Fibroblast of upper back skin (primary cell): ENCODE measurements around the gene ATP7A.

Experiments
- DNase-seq: peaks from one replicate; pipeline ENCODE4 v3.0.0-alpha.2; 2013

The ATP7A gene

DNA sequence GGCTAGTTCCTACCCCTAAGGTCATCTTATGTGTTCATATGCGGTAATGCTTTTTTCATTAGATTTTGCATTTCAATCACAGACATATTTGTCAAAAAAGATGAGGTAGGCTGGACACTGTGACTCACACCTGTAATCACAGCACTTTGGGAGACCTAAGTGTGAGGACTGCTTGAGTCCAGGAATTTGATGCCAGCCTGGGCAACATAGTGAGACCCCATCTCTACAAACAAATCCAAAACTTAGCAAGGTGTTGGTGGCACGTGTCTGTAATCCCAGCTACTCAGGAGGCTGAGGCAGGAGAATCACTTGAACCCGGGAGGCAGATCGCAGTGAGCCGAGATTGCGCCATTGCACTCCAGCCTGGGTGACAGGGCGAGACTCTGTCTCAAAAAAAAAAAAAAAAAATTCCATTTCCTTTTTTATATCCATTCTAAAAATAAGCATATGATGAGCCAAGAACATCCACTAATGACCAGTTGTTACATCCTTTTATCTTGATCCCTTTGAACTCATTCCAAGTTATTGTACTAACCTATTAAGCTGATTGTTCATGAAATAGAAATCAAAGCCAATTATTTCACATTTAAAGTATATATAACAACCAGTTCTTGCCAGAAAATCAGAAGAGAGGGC lies 35.5 kb downstream of the ATP7A start:
- no peak for DNase-seq

DNA sequence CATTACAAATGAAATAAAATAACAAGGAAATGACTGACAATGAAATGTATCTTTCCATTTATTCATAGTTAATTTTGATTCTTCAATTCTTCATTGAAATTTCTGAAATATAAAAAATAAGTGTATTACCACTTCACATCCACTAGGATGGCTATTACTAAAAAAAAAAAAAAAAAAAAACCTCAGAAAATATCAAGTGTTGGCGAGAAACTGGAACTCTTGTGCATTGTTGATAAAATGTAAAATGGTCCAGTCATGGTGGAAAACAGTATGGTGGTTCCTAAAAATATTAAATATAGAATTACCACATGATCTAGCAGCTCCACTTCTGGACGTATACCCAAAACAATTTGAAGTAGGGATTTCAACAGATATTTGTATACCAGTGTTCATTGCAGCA lies 36.1 kb downstream of the ATP7A start:
- no peak for DNase-seq

DNA sequence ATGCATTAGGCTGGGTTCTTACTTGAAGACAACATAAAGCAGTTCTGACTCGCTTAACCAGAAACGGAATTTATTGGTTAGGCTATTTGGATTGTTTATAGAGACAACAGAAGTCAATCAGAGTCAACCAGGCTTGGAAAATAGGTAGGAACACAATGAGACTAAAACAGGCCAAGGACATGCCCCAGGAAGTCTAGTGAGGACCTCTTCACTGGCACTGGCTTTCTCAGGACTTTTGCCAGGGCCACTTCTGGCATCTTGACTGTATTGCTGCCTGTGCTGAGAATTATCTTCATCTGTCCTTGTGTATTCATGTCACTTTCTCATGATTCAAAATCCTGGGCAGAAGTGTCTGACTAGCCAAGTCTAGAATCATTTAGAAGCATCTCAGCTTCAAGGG lies 39.3 kb downstream of the ATP7A start:
- DNase-seq, result no peak

DNA sequence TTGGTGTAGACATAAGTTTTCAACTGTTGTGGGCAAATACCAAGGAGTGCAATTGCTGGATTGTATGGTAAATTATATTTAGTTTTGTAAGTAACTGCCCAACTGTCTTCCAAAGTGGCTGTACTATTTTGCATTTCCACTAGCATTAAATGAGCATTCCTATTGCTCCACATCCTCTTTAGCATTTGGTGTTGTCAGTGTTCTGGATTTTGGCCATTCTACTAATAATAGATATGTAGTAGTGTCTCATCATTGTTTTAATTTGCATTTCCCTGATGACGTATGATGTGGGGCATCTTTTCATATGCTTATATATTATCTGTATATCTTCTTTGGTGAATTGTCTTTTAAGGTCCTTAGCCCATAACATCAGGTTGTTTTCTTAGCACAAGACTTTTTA lies 41.7 kb downstream of the ATP7A start:
- DNase-seq, result no peak

DNA sequence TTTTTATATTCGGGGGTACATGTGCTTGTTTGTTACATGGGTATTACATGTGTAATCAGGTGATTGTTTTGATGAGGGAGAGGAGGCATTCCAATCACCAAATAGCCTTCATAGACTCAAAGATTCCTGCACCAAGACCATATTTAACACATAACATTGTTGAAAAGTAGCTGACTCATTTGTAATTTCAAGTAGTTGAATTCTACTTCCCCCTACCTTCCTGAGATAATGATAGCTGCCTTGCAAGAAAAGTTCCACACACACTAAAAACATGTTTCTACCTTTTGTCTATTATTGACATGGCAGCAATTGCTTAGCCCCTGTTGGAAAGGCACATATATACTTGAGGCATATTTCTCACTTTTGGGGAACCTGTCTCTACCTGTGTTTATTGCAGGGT lies 42.8 kb downstream of the ATP7A start:
- no peak for DNase-seq

DNA sequence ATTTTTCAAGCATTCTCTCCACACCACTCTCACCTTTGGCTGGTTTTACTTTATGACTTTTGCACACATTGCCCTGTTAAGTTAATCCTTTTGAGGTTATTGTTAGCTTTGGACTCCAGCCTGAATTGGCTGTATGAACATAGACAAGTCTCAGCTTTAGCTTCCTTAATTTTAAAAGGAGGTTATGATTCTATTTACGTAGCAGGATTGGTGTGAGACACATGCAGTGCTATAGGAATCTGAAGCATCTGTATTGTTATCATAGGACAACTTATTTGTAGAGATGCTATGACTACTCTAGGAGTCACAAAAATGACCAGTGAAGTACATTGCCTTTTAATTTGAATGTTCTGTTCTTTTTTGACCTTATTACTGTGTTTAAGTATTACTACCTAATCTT lies 43.2 kb downstream of the ATP7A start:
- no peak for DNase-seq

DNA sequence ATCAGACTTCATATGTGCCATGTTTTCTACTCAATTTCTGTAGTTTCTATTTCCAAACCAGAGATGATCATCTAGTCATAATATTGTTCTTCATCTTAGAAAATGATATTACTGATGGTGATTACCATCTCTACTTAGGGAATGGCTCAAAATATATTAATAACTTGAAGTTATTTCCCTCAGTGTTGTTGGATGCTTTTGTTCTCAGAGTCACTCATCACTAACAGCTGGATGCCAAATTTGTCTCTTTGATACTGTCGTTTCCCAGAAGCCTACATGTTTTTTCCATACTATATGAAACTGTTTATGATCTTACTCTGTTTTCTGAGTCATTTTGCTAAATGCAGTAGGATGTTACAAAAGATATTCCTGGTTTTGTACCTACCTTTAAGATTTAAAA lies 50.1 kb downstream of the ATP7A start:
- DNase-seq, result no peak

DNA sequence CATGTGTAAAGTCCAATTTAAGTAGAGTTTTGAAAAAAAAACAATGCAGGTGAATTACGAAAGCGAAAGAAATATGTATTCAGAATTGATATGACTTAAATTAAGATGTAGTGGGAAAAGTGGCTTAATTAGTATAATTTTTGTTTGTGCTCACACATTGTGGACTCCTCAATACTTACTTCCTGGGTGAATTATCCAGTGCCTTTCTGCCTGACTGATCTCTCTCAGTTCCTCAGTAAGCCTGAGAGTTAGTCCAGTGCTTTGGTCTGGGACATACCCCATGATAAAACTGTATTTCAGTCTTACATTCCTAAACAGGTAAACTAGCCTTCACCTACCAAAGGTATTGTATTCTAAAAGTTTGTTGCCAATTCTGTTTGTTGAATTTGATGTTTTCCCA lies 50.6 kb downstream of the ATP7A start:
- DNase-seq, result no peak

DNA sequence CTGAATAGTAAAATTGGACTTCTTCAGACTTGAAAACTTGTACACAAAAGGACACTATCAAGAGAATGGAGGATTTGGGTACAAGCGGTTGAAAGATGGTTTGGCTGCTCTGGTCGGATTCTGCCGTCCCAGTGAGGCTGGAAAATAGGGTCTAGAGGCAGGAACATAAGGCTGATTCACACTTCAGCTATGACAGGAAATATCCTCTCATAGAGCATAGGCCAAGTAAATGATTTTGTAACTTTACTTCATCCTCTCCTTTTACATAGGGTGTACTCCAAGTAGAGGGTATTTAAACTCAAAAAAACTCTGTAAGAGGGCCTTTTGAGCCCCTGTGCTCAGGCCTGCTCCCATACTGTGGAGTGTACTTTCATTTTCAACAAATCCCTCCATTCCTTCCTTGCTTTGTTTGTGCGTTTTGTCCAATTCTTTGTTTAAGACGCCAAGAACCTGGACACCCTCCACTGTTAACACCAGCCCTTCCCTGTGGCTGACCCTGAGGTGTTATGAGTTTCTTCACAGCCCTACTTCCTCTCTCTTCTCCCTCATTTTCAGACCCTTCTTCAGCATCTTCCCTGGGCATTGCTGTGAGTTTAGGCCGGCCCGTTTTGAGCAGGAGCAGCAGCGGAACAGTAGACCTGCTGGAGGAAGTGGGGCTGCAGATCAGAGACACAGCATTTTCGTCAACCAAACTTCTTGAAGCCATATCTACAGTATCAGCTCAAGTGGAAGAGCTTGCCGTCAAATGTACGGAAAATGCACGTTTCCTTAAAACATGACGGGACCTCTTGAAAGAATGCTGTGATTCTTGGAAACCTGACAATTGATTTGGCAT lies 51.8 kb downstream of the ATP7A start:
- DNase-seq, result no peak

DNA sequence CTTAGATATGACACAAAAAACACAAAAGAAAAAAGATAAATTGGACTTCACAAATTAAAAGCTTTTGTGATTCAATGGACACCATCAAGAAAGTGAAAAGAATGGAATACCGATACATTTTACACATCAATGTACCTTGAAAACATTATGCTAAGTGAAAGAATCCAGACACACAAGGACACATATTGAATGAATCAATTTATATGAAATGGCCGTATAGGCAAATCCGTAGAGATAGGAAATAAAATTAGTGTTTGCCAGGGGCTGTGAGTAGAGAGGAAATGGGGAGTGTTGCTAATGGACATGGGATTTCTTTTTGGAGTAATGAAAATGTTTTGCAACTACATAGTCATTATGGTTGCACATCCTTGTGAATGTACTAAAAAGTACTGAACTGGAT lies 55.9 kb downstream of the ATP7A start:
- DNase-seq, result no peak

DNA sequence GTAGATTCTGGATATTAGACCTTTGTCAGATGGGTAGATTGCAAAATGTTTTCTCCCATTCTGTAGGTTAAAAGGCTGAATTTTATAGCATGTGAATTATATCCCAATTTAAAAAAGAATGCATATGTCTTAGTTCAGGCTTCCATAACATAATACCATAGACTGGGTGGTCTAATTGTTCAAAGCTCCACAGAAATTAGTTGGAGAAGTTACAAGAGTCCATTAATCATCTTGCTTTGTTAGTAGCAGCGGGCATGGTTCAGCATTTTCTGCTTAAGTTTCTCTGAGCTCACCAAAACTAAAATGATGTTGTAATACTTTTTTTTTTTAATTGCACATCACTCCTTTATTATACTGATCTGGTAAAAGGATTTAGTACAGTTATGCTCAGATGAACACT lies 57.1 kb downstream of the ATP7A start:
- peak; percentile 11 for DNase-seq

DNA sequence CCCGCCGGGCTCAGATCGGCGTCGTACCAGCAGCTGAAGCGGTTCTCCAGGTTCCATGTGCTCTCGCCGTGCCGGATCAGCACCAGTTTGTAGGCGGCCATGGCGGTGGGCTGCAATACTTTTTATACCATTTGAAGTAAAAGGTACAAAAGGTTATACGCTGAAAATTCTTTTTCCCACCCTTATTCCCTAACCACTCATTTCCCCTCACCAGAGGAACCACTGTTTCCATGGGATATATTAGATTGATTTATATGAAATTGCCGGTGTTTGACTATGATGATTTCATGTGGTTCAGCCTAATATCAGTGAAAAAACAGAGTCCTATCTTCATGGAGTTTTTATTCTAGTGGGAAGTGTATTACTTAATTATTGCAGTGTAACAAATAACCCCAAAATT lies 59.0 kb downstream of the ATP7A start, which contains the start of gene PGAM4:
Gene PGAM4 (minus strand): TSS at position 101 of the 400 bp plus-strand sequence. CDS start 0 bp downstream, at position 101.
- no peak for DNase-seq

DNA sequence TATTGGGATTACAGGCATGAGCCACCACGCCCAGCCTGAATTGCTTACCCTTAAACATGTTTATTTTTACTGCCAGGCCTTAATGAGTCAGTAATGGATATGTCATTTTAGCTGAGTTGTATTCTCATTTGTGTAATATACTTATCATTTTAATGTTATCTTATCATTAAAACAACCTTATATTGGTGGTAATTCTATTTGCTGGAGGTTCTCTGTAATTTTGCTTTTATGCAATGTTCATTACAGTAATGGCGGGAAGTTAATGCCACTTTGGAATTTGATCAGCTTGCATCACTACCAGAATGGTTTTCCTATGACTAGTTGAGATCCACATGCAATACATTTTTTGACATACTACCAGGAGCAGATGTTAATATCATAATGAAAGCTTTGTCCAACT lies 65.3 kb downstream of the ATP7A start:
- no peak for DNase-seq

DNA sequence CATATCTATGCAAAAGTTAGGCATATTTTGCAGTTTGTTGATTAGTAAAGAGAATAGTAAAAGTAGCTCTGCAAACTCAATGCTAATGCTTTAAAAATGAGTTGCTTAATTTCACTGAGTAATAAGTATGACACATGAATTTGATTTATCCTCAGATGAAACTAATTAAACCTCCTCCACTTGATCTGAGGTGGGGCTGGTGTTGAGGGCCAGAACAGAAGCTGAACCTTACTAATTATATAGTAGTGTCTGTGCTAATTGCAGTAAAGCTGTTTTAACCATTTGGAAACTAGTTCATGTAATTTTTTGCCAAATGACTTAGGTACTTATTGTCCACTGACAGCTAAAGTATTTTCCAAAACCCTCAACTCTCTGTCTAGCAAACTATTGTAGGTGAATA lies 66.6 kb downstream of the ATP7A start:
- DNase-seq, result no peak

DNA sequence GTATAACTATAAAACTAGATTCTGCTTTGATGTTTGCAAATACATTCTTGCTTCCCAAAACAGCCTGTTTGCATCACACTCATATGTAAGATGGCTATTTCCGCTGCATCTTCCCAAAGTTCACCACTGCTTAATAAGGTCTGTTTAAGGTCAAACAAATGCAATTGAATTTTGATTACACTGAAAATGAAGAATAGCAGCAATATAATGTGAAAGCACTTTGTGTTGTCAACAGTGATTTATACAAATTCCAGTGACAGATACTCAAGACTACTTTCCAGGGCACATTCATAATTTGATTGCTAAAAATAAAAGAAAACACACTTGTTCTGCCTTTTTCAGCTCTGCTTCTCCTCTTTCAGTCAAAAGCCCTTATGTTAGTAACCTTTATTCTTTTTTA lies 67.0 kb downstream of the ATP7A start:
- no peak for DNase-seq

DNA sequence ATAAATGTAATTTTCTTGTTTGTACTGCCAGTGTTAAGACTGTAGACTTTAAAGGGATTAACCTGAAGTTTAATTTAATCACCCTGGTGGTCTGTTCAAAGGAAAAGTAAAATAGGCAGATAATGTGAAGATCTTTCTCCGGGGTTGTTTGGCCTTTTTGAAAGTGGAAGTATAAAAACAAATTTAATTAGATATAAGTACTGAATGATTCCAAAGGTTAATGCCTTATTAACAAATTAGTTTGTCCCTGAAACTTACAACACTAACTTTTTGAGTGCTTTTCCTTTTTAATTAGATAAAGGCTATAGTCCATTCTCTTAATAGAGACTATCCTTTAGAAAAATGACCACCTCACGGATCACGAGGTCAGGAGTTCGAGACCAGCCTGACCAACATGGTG lies 69.4 kb downstream of the ATP7A start:
- no peak for DNase-seq

DNA sequence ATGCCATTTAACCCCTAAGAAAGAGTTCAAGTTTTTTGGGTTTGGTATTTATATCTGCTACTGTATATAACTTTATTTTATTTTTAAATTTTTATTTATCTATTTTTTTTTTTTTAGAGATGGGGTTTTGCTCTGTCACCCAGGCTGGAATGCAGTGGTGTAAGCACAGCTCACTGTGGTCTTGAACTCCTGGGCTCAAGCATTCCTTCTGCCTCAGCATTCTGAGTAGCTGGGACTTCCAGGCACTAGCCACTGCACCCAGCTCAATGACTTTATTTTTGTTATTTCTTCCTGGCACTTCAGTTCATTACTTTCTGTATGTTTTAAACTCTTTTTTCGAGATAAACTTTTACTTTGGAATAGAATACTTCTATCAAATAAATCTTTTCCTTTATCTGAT lies 101.4 kb downstream of the ATP7A start:
- DNase-seq, result no peak

DNA sequence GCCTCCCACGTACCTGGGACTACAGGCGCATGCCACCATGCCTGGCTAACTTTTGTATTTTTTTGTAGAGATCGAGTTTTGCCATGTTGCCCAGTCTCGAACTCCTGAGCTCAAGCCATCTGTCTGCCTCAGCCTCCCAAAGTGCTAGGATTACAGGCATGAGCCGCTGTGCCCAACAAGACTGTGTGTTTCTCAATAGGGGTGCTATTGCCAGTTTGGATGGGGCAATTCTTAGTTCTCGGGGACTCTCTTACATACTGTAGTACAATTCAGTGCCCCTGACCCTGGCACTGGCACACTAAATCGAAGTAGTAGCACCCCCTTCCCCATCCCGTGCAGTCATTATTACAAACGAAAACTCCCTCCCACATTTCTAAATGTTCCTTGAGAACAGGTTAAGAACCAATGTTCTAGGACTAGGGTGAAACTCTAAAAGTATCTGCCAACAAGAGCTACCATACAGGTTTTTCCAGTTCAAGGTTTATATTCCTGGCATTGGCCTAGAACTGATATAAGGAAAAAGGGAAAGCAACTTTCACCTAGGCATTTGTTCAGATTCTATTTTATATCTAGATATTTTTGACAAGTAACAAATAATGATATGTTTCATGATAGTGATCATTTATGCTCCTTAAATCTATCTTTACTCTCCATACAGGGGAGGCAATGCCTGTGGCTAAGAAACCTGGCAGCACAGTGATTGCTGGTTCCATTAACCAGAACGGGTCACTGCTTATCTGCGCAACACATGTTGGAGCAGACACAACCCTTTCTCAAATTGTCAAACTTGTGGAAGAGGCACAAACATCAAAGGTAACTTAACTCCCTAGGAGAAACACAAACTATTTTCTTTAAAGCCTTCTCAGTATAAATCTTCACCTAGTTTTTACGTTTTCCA lies 109.3 kb downstream of the ATP7A start:
- no peak for DNase-seq

DNA sequence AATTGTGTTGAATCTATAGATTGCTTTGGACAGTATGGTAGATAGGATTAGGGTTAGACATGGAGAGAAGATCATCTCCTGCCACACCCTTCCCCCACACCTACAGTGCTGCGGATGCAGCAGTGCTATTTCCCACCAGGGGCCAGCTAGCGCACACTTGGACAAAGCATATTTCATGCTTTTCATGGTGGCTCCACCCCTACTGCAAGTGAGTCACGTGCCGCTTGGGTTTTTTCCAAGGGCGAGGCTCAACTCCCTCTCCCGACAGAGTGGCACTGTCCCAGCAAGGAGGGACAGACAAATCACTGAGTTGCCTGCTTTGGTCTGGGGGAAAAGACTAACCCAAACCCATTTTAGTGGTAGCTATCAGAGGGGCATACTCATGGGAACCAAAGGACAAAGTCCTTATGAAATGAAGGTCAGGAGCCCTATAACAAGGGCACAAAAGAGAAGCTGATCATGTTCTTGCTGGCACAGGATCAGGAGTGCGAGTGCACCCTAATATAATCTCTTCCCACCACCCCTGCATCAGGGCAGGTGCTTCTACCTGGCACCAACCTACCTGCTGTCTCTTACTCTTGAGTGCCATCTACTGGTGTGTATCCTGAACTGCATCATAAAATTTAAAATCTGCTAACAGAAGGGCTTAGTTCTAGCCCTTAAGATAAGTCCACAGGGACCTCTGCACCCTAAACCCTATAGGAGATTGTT lies 114.0 kb downstream of the ATP7A start:
- DNase-seq, result peak; percentile 1

DNA sequence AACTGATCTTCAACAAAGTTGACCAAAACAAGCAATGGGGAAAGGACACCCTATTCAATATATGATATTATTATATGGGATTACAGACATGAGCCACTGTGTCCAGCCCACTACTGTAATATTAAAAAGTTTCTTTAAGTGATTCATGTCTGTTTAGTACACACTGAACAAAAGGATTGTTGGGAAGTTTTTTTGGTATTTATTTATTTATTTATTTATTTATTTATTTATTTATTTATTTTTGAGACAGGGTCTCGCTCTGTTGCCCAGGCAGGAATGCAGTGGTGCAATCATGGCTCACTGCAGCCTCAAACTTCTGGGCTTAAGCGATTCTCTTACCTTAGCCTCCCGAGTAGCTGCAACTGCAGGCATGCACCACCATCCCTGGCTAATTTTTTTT lies 117.3 kb downstream of the ATP7A start:
- no peak for DNase-seq

DNA sequence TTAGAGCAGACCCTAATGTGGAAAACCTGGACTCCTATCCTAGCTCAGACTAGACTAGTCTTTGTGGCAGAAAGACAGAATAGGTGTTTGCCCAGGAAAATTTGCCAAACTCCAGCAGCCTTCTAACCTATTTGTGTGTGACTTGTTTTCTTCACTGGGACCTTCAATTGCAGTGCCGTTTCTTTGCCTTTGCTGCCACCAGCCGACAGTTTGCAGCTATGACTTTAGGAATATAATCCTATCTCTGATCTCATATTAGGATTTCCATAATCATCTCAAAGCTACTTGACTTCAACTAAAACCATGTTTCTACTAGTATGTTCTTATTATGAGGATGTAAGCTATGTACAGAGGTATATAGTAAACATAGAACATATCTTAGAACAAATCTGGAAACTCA lies 119.2 kb downstream of the ATP7A start:
- DNase-seq, result peak; percentile 30

DNA sequence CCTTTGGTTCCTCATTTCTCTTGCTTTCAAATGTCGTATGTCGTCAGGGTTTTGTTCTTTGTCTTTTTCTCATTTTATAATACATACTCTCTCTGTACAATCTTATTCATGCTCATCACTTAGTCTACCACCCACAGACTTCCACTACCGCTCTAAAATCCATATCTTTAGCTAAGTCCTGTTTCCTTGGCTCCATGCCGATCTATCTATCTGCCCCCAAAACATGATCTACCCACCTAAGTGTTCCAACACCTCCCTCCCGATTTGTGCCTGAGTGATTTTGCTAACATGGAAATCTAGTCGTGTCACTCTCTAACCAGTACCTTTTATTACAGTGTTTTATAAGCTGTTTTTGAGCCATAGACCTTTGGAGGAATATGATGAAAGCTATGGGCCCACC lies 124.6 kb downstream of the ATP7A start:
- no peak for DNase-seq

DNA sequence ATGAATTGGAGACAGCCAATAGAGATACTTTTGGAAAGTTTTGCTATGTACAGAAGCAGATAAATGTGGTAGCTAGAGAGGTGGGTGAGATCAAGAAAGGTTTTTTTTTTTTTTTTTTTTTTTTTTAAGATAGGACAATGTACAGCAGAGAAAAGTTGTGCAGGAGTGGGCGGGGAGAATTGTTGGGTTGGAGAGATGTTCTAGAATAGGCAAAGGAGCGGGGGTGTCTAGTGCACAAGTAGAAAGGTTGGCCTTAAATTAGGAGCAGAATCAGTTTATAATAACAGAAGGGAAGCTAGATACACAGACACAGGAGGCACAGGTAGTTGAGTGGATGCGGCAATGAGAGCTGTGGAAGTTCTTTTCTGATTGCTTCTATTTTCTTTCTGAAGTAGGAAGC lies 127.4 kb downstream of the ATP7A start:
- no peak for DNase-seq
